ENCODE measurements around the gene GID4.

GID4 gene

GRCh38 chr17:18042983-18043382 lies 3.8 kb downstream of the GID4 start:
- no peak for DNase-seq (ENCODE audit: low read depth)
- no peak for TF ChIP-seq CTCF (conservative IDR thresholded peaks at IDR 0.05; ENCODE audit: low read depth, low read length)
- H3K4me3 ChIP-seq (ENCODE audit: low read depth, low read length), result no peak overlapping the region

- peak; percentile 47 for TF ChIP-seq CTCF (conservative IDR thresholded peaks at IDR 0.05; ENCODE audit: low read depth, low read length)
- H3K4me3 ChIP-seq (ENCODE audit: low read depth, low read length), result no peak overlapping the region
- DNase-seq (ENCODE audit: low read depth), result peak; percentile 53
Observed at GRCh38 chr17:18043491-18043890, 4.3 kb downstream of the GID4 start.

GRCh38 chr17:18044609-18045008 lies 5.4 kb downstream of the GID4 start:
- no peak for DNase-seq (ENCODE audit: low read depth)

GRCh38 chr17:18045691-18046350 lies 6.6 kb downstream of the GID4 start:
- H3K4me3 ChIP-seq (ENCODE audit: low read depth, low read length), result no peak overlapping the region
- no peak for TF ChIP-seq CTCF (conservative IDR thresholded peaks at IDR 0.05; ENCODE audit: low read depth, low read length)
- no peak for DNase-seq (ENCODE audit: low read depth)

More at GRCh38 chr17:18044609-18045008, 5.4 kb downstream of the GID4 start:
- no peak overlapping the region for H3K4me3 ChIP-seq (ENCODE audit: low read depth, low read length)
- TF ChIP-seq CTCF (conservative IDR thresholded peaks at IDR 0.05; ENCODE audit: low read depth, low read length), result no peak

- DNase-seq (ENCODE audit: low read depth), result no peak
- no peak overlapping the region for H3K4me3 ChIP-seq (ENCODE audit: low read depth, low read length)
- no peak for TF ChIP-seq CTCF (conservative IDR thresholded peaks at IDR 0.05; ENCODE audit: low read depth, low read length)
Observed at GRCh38 chr17:18055597-18055996, 16.4 kb downstream of the GID4 start.

- DNase-seq (ENCODE audit: low read depth), result no peak
- no peak overlapping the region for H3K4me3 ChIP-seq (ENCODE audit: low read depth, low read length)
- TF ChIP-seq CTCF (conservative IDR thresholded peaks at IDR 0.05; ENCODE audit: low read depth, low read length), result no peak
Observed at GRCh38 chr17:18056214-18056613, 17.0 kb downstream of the GID4 start.

GRCh38 chr17:18059283-18059682 lies 20.1 kb downstream of the GID4 start:
- TF ChIP-seq CTCF (conservative IDR thresholded peaks at IDR 0.05; ENCODE audit: low read depth, low read length), result no peak
- no peak overlapping the region for H3K4me3 ChIP-seq (ENCODE audit: low read depth, low read length)
- no peak for DNase-seq (ENCODE audit: low read depth)
